ENCODE measurements around the gene OXER1.
A peak's percentile ranks its signal among the peaks of the same experiment; 100 is the strongest.

OXER1 gene, protein sequence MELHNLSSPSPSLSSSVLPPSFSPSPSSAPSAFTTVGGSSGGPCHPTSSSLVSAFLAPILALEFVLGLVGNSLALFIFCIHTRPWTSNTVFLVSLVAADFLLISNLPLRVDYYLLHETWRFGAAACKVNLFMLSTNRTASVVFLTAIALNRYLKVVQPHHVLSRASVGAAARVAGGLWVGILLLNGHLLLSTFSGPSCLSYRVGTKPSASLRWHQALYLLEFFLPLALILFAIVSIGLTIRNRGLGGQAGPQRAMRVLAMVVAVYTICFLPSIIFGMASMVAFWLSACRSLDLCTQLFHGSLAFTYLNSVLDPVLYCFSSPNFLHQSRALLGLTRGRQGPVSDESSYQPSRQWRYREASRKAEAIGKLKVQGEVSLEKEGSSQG

DNA sequence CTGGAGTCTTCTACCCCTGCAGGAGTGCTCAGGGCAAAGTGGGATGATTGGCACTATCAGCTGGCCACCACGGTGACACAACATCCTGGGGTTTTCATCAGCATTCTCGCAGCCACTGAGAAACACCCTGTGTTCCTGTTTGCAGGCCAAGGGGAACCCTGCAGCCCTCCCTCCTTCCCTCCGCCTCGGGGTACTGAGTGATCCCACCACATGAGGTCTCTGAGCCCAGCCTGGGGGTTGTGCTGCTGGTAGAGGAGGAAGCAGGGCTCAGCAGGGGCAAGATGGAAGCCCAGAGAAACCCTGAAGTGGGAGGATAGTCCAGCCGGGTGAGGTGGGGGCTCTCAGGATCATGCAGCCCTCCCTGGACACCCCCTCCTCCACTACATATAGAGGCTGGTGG is at the start of gene OXER1:
TSS of gene OXER1 (minus strand) at position 40 of the 400 bp plus-strand sequence. CDS start 73 bp downstream, outside the sequence.
- Histone ChIP-seq H3K9me3 (no peaks in the 10 kb centered on the region), H3K4me3 (no peak within 1 kb of the TSS), H3K27me3 (no peaks in the 10 kb centered on the region), H3K36me3 (peaks cover 0 to 27% (median 5%) of the 10 kb centered on the region in 3 donors), H3K4me1 (no peaks in the 10 kb centered on the region), H3K27ac (no peak within 1 kb of the TSS)
- no peak for DNase-seq
- intact Hi-C loops (cut with DNase I; ENCODE audit: low total_unique reads): no loop called here
- TF ChIP-seq, protein P1, sequence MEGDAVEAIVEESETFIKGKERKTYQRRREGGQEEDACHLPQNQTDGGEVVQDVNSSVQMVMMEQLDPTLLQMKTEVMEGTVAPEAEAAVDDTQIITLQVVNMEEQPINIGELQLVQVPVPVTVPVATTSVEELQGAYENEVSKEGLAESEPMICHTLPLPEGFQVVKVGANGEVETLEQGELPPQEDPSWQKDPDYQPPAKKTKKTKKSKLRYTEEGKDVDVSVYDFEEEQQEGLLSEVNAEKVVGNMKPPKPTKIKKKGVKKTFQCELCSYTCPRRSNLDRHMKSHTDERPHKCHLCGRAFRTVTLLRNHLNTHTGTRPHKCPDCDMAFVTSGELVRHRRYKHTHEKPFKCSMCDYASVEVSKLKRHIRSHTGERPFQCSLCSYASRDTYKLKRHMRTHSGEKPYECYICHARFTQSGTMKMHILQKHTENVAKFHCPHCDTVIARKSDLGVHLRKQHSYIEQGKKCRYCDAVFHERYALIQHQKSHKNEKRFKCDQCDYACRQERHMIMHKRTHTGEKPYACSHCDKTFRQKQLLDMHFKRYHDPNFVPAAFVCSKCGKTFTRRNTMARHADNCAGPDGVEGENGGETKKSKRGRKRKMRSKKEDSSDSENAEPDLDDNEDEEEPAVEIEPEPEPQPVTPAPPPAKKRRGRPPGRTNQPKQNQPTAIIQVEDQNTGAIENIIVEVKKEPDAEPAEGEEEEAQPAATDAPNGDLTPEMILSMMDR (IDR thresholded peaks at IDR 0.05): no peak

GRCh38 chr2:42812899-42813479 is 49.1 kb upstream of the OXER1 start:
- Histone ChIP-seq H3K4me3 (no peak overlapping the region), H3K36me3 (no peaks in the 10 kb centered on the region), H3K27ac (no peak overlapping the region), H3K27me3 (no peaks in the 10 kb centered on the region), H3K4me1 (peaks cover 0 to 14% (median 11%) of the 10 kb centered on the region in 4 donors), H3K9me3 (no peaks in the 10 kb centered on the region)
- TF ChIP-seq, protein P1 (IDR thresholded peaks at IDR 0.05): peak; percentile 52 to 64
- DNase-seq: no peak
- intact Hi-C loops (cut with DNase I; ENCODE audit: low total_unique reads): no loop called here

GRCh38 chr2:42810971-42811811 is 47.3 kb upstream of the OXER1 start:
- no peaks in the 10 kb centered on the region for H3K9me3 ChIP-seq
- H3K27me3 ChIP-seq: no peaks in the 10 kb centered on the region
- no peaks in the 10 kb centered on the region for H3K36me3 ChIP-seq
- peak; percentile 74 to 88 for DNase-seq
- peak overlapping the region; percentile 67 to 75 for H3K4me3 ChIP-seq
- intact Hi-C loops (cut with DNase I; ENCODE audit: low total_unique reads): no loop called here
- TF ChIP-seq, protein P1 (IDR thresholded peaks at IDR 0.05): no peak
- peak overlapping the region; percentile 96 to 99 for H3K27ac ChIP-seq
- peaks cover 0 to 14% (median 11%) of the 10 kb centered on the region in 4 donors for H3K4me1 ChIP-seq

GRCh38 chr2:42810121-42810970 is 46.4 kb upstream of the OXER1 start:
- H3K27ac ChIP-seq: peak overlapping the region; percentile 96 to 99
- H3K27me3 ChIP-seq: no peaks in the 10 kb centered on the region
- H3K9me3 ChIP-seq: no peaks in the 10 kb centered on the region
- no peaks in the 10 kb centered on the region for H3K36me3 ChIP-seq
- TF ChIP-seq, protein P1 (IDR thresholded peaks at IDR 0.05): no peak
- intact Hi-C loops (cut with DNase I; ENCODE audit: low total_unique reads): no loop called here
- peak overlapping the region; percentile 67 to 75 for H3K4me3 ChIP-seq
- peaks cover 0 to 14% (median 11%) of the 10 kb centered on the region in 4 donors for H3K4me1 ChIP-seq
- DNase-seq: peak; percentile 97 to 98

DNA sequence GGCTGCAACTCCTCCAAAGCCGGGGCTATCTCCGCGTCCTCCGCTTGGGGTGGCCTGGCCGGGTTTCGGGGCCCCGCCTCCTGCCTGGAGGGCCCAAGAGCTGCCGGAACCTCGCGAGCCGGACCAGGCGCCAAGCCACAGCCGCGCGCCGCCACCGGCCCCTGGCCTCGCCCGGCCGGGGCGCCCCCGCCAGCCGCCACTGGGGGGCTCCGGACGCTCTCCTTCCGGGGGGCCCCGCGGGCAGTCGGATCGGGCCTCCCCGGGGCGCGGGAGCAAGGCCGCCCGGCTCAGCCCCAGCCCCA is 45.8 kb upstream of the OXER1 start:
- peak overlapping the region; percentile 67 to 75 for H3K4me3 ChIP-seq
- intact Hi-C loops (cut with DNase I; ENCODE audit: low total_unique reads): no loop called here
- TF ChIP-seq, protein P1 (IDR thresholded peaks at IDR 0.05): peak; percentile 33 to 48
- no peaks in the 10 kb centered on the region for H3K27me3 ChIP-seq
- H3K4me1 ChIP-seq: peaks cover 0 to 14% (median 11%) of the 10 kb centered on the region in 4 donors
- H3K36me3 ChIP-seq: no peaks in the 10 kb centered on the region
- H3K27ac ChIP-seq: peak overlapping the region; percentile 96 to 99
- peak; percentile 86 to 92 for DNase-seq
- no peaks in the 10 kb centered on the region for H3K9me3 ChIP-seq
